Upper lobe of right lung (tissue), 1 donor: ENCODE results near the gene DUSP2. TPM values are rescaled to one million over a fixed set of nuclear protein-coding genes. Genes with fewer than 3 reads are reported as not detected.

Experiments used
- ATAC-seq: fragments of 200-7000 bp; cut with Tn5 transposase; one replicate; pipeline ENCODE4 v1.9.1; 2020; ENCODE audit warnings: mild to moderate bottlenecking, moderate library complexity
- DNase-seq: peaks from one replicate; pipeline ENCODE4 v3.0.0-alpha.2; 2020
- H3K27ac ChIP-seq: fragments of 200-600 bp; one replicate; pipeline ENCODE4 v1.8.0; 2022
- H3K27me3 ChIP-seq: fragments of 200-600 bp; one replicate; pipeline ENCODE4 v1.8.0; 2022; ENCODE audit warnings: mild to moderate bottlenecking
- H3K36me3 ChIP-seq: fragments of 200-600 bp; one replicate; pipeline ENCODE4 v1.8.0; 2022
- H3K4me1 ChIP-seq: fragments of 200-600 bp; one replicate; pipeline ENCODE4 v1.8.0; 2022
- H3K4me3 ChIP-seq: fragments of 200-600 bp; one replicate; pipeline ENCODE4 v1.8.0; 2022; ENCODE audit warnings: mild to moderate bottlenecking
- H3K9me3 ChIP-seq: fragments of 200-600 bp; one replicate; pipeline ENCODE4 v1.8.0; 2022
- intact Hi-C: fragments of 100-400 bp; cut with DNase I; formaldehyde crosslinking; loops from one replicate; pipeline ENCODE4 v1.11.0; 2022
- total RNA-seq: library from RNA; stranded (reverse); fragmentation: NEBNext Ultra II Directional; extraction: Animal tissue kit (Norgen Biotek cat#: 25700); gene quantifications from one replicate; pipeline ENCODE4 v1.2.1, GENCODE V29; 2021
- TF ChIP-seq, protein P1 (sequence below): fragments of 200-600 bp; IDR thresholded peaks from one replicate; pipeline ENCODE4 v1.8.0; 2022; ENCODE audit warnings: antibody characterized with exemption
- donor health status: DM: no; HTN: yes; CAD: no; lungs with severe emphysema.

The DUSP2 gene
- total RNA-seq, 1 donor from 2014 or later = 4.4 TPM

DNA sequence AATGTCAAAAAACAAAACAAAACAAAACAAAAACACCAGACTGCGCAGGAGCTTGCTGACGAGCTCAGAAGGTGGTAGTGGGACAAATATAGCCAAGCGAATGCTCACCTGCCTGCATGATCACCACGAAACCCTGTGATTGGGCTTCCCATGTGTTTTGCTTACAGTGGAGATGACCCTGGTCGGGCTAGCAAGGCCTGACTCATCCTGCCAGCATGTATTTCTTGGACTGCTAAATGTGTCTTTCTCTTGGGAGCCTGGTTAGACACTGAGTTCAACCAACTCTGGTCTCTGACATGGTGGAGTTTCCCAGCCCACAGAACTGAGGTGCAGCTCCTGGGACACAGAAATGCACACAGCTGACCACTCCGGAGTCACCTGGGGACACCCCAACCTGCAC lies 30.7 kb upstream of the DUSP2 start:
- Histone ChIP-seq H3K4me3 (no peak overlapping the region), H3K27ac (no peak overlapping the region), H3K4me1 (no peaks in the 10 kb centered on the region), H3K27me3 (no peaks in the 10 kb centered on the region), H3K36me3 (no peaks in the 10 kb centered on the region), H3K9me3 (no peaks in the 10 kb centered on the region)
- TF ChIP-seq, protein P1, sequence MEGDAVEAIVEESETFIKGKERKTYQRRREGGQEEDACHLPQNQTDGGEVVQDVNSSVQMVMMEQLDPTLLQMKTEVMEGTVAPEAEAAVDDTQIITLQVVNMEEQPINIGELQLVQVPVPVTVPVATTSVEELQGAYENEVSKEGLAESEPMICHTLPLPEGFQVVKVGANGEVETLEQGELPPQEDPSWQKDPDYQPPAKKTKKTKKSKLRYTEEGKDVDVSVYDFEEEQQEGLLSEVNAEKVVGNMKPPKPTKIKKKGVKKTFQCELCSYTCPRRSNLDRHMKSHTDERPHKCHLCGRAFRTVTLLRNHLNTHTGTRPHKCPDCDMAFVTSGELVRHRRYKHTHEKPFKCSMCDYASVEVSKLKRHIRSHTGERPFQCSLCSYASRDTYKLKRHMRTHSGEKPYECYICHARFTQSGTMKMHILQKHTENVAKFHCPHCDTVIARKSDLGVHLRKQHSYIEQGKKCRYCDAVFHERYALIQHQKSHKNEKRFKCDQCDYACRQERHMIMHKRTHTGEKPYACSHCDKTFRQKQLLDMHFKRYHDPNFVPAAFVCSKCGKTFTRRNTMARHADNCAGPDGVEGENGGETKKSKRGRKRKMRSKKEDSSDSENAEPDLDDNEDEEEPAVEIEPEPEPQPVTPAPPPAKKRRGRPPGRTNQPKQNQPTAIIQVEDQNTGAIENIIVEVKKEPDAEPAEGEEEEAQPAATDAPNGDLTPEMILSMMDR = no peak
- DNase-seq (no peak), ATAC-seq (no peak)
- intact Hi-C loops = no loop called here

DNA sequence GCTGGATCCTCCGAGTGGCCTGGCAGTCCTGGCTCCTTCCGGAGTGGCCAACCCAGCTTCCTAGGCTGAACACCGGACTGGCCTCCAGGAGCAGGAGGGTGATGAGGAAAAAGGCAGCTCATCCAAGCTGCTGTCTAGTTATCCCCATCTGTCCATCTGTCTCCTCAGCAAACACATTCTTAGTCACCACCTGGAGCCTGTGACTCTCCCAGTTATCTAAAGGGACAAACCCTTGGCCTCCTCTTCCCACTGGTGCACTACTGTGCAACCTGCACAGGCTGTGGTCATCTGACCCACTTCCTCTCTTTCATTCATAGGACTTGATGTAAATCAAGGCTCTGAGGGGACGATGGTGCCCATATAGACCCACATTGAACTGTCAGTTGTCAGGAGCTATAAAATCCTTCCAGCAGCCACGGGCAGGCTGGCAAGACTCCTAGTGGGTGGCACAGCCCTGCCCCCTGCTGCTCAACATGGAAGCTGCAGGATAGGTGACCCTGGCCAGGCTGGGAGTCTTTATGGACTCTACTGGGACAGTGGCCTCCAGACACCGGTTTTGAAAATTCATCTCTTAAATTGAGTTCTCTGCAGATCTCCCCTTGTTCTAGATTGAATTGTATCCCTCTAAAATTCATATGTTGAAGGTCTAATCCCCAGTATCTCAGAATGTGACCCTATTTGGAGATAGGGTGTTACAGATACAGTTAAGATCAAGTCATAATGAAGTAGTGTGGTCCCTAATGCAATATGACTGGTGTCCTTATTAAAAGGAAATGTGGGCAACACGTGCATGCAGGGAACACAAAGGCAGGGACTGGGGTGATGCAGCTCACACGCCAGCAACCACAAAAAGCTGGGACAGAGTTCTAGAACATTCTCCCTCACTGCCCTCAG lies 29.3 kb upstream of the DUSP2 start:
- no peaks in the 10 kb centered on the region for H3K9me3 ChIP-seq
- no peak overlapping the region for H3K27ac ChIP-seq
- ATAC-seq (peak; percentile 99), DNase-seq (peak; percentile 88)
- intact Hi-C loops = no loop called here
- H3K4me3 ChIP-seq = no peak overlapping the region
- TF ChIP-seq, protein P1 = peak; percentile 92
- no peaks in the 10 kb centered on the region for H3K27me3 ChIP-seq
- no peaks in the 10 kb centered on the region for H3K4me1 ChIP-seq
- H3K36me3 ChIP-seq = no peaks in the 10 kb centered on the region

GRCh38 chr2:96171831-96172230 lies 26.6 kb upstream of the DUSP2 start:
- TF ChIP-seq, protein P1 = no peak
- Histone ChIP-seq H3K4me3 (no peak overlapping the region), H3K4me1 (no peaks in the 10 kb centered on the region), H3K9me3 (no peaks in the 10 kb centered on the region), H3K27me3 (no peaks in the 10 kb centered on the region), H3K36me3 (no peaks in the 10 kb centered on the region), H3K27ac (no peak overlapping the region)
- ATAC-seq (no peak), DNase-seq (no peak)
- intact Hi-C loops = no loop called here

GRCh38 chr2:96170626-96171025 lies 25.4 kb upstream of the DUSP2 start:
- no peak overlapping the region for H3K27ac ChIP-seq
- no peak for DNase-seq
- TF ChIP-seq, protein P1 = no peak
- ATAC-seq = no peak
- H3K4me1 ChIP-seq = no peaks in the 10 kb centered on the region
- no peak overlapping the region for H3K4me3 ChIP-seq
- H3K9me3 ChIP-seq = no peaks in the 10 kb centered on the region
- intact Hi-C loops = no loop called here
- no peaks in the 10 kb centered on the region for H3K27me3 ChIP-seq
- H3K36me3 ChIP-seq = no peaks in the 10 kb centered on the region

DNA sequence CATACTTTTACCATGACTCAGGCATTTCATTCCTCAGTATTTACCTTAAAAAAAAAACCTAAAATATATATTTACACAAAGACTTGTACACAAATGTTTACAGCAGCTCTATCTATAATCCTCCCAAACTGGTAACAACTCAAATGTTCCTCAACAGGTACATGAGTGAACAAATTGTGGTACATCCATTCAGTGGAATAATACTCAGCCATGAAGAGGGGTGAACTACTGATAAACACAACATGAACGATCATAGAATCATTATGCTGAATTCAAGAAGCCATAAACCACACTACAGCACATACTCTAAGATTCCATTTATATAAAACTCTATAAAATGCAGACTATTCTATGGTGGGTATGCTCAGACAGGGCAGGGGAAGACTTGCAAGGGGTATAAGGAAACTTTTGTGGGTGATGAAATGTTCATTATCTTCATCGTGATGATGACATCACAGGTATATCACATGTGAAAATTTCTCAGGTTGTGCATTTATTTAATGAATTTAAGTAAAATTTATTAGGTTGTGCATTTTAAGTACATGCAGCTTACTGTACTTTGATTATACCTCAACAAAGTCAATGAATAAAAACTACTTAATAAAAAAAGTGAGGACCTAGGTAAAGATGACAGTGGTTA lies 24.7 kb upstream of the DUSP2 start:
- Histone ChIP-seq H3K27me3 (no peaks in the 10 kb centered on the region), H3K36me3 (no peaks in the 10 kb centered on the region), H3K4me3 (no peak overlapping the region), H3K9me3 (no peaks in the 10 kb centered on the region), H3K4me1 (no peaks in the 10 kb centered on the region), H3K27ac (no peak overlapping the region)
- DNase-seq = no peak
- TF ChIP-seq, protein P1 = no peak
- intact Hi-C loops = no loop called here
- ATAC-seq = no peak
